OCI-LY1 (cell line): Measurements from ENCODE around the gene ATG9B.

ENCODE experiments used
- H2AFZ ChIP-seq: fragments of 200-600 bp; sonication (generic), shearing (Covaris generic); 2 replicates; pipeline ENCODE4 v1.6.0; 2014; ENCODE audit warnings: antibody characterized with exemption, mild to moderate bottlenecking, low read length
- H3F3A ChIP-seq: fragments of 200-600 bp; sonication (generic), shearing (Covaris generic); 2 replicates; pipeline ENCODE4 v1.6.0; 2014; ENCODE audit warnings: mild to moderate bottlenecking, antibody characterized with exemption, low read length, moderate library complexity; ENCODE audit not compliant: insufficient read depth
- H3K27ac ChIP-seq: fragments of 200-600 bp; sonication (generic); 2 replicates; pipeline ENCODE4 v1.5.1; 2014; ENCODE audit warnings: low read length, mixed run types, mild to moderate bottlenecking, low read depth; ENCODE audit not compliant: poor library complexity, severe bottlenecking
- H3K27me3 ChIP-seq: fragments of 200-600 bp; sonication (generic); 2 replicates; pipeline ENCODE4 v1.6.0; 2014; ENCODE audit warnings: antibody characterized with exemption, mild to moderate bottlenecking, low read length, moderate library complexity; ENCODE audit not compliant: insufficient read depth
- H3K36me3 ChIP-seq: fragments of 200-600 bp; sonication (generic); 2 replicates; pipeline ENCODE4 v1.6.1; 2014; ENCODE audit warnings: mild to moderate bottlenecking, antibody characterized with exemption, low read length, moderate library complexity, mixed read lengths; ENCODE audit not compliant: insufficient read depth
- H3K4me1 ChIP-seq: fragments of 200-600 bp; sonication (generic); 2 replicates; pipeline ENCODE4 v1.5.1; 2014; ENCODE audit warnings: mild to moderate bottlenecking, low read length, moderate library complexity; ENCODE audit not compliant: insufficient read depth, severe bottlenecking
- H3K4me2 ChIP-seq: fragments of 200-600 bp; sonication (generic), shearing (Covaris generic); 2 replicates; pipeline ENCODE4 v1.6.1; 2014; ENCODE audit warnings: low read length
- H3K4me3 ChIP-seq: fragments of 200-600 bp; sonication (generic); 2 replicates; pipeline ENCODE4 v1.5.1; 2014; ENCODE audit warnings: low read length, low read depth, mild to moderate bottlenecking, mixed read lengths; ENCODE audit not compliant: poor library complexity, severe bottlenecking
- H3K79me2 ChIP-seq: fragments of 200-600 bp; shearing (Covaris generic); 2 replicates; pipeline ENCODE4 v1.6.1; 2016; ENCODE audit warnings: mixed run types, low read length, mixed read lengths; ENCODE audit not compliant: insufficient read depth
- H3K9ac ChIP-seq: fragments of 200-600 bp; sonication (generic), shearing (Covaris generic); 2 replicates; pipeline ENCODE4 v1.6.1; 2014; ENCODE audit warnings: mild to moderate bottlenecking, low read length, mixed read lengths
- H3K9me2 ChIP-seq: fragments of 200-600 bp; sonication (generic), shearing (Covaris generic); 2 replicates; pipeline ENCODE4 v1.6.1; 2014; ENCODE audit warnings: low read depth, mild to moderate bottlenecking, low read length, mixed read lengths
- H3K9me3 ChIP-seq: fragments of 200-600 bp; shearing (Covaris generic); 2 replicates; pipeline ENCODE4 v1.6.1; 2014; ENCODE audit warnings: low read length, mixed read lengths
- H4K20me1 ChIP-seq: fragments of 200-600 bp; sonication (generic), shearing (Covaris generic); 2 replicates; pipeline ENCODE4 v1.6.0; 2016; ENCODE audit warnings: mild to moderate bottlenecking, low read length; ENCODE audit not compliant: insufficient read depth
- CTCF ChIP-seq: fragments of 200-600 bp; sonication (generic), shearing (Covaris generic); IDR thresholded peaks from 2 replicates; pipeline ENCODE4 v1.5.1; 2017; ENCODE audit warnings: mild to moderate bottlenecking, antibody characterized with exemption, low read length, moderate library complexity, mixed read lengths
- EZH2 ChIP-seq: fragments of 200-600 bp; sonication (generic), shearing (Covaris generic); IDR thresholded peaks from 2 replicates; pipeline ENCODE4 v1.8.0; 2017; ENCODE audit warnings: borderline replicate concordance, mixed run types, mild to moderate bottlenecking, antibody characterized with exemption, low read length, moderate library complexity, mixed read lengths

The ATG9B gene

GRCh38 chr7:151035026-151035717 is 10.9 kb upstream of the ATG9B start:
- peaks cover 39% of the 10 kb centered on the region; the same call in 1 of the 2 replicates for H3K36me3 ChIP-seq
- H3F3A ChIP-seq: no peaks in the 10 kb centered on the region
- no peaks in the 10 kb centered on the region for H3K4me1 ChIP-seq
- no peaks in the 10 kb centered on the region for H3K79me2 ChIP-seq
- no peak overlapping the region for H3K27ac ChIP-seq
- H3K9me3 ChIP-seq: no peaks in the 10 kb centered on the region
- H3K9ac ChIP-seq: no peak overlapping the region
- H2AFZ ChIP-seq: no peak overlapping the region
- H3K27me3 ChIP-seq: no peaks in the 10 kb centered on the region
- H4K20me1 ChIP-seq: no peaks in the 10 kb centered on the region
- H3K4me2 ChIP-seq: no peak overlapping the region
- no peak overlapping the region for H3K4me3 ChIP-seq
- TF ChIP-seq EZH2 (no peak), CTCF (no peak)
- H3K9me2 ChIP-seq: no peaks in the 10 kb centered on the region

GRCh38 chr7:151034312-151035025 is 10.2 kb upstream of the ATG9B start:
- no peak overlapping the region for H2AFZ ChIP-seq
- no peaks in the 10 kb centered on the region for H3F3A ChIP-seq
- H3K9me2 ChIP-seq: no peaks in the 10 kb centered on the region
- H3K27ac ChIP-seq: no peak overlapping the region
- H4K20me1 ChIP-seq: no peaks in the 10 kb centered on the region
- H3K4me3 ChIP-seq: no peak overlapping the region
- no peaks in the 10 kb centered on the region for H3K27me3 ChIP-seq
- no peaks in the 10 kb centered on the region for H3K79me2 ChIP-seq
- H3K36me3 ChIP-seq: peaks cover 39% of the 10 kb centered on the region; the same call in 1 of the 2 replicates
- no peak overlapping the region for H3K9ac ChIP-seq
- H3K4me2 ChIP-seq: no peak overlapping the region
- no peak for TF ChIP-seq CTCF
- TF ChIP-seq EZH2: no peak
- H3K9me3 ChIP-seq: no peaks in the 10 kb centered on the region
- H3K4me1 ChIP-seq: peaks cover 7% of the 10 kb centered on the region

- Histone ChIP-seq H3K27ac (no peak overlapping the region), H4K20me1 (no peaks in the 10 kb centered on the region), H3K9ac (no peak overlapping the region), H3K9me3 (no peaks in the 10 kb centered on the region), H3K79me2 (no peaks in the 10 kb centered on the region), H3K4me1 (peaks cover 13% of the 10 kb centered on the region), H3K9me2 (no peaks in the 10 kb centered on the region), H3F3A (no peaks in the 10 kb centered on the region), H3K36me3 (peaks cover 39% of the 10 kb centered on the region; the same call in 1 of the 2 replicates), H3K27me3 (no peaks in the 10 kb centered on the region), H3K4me3 (no peak overlapping the region), H3K4me2 (no peak overlapping the region), H2AFZ (no peak overlapping the region)
- TF ChIP-seq EZH2 (no peak), CTCF (no peak)
These were observed 9.6 kb upstream of the ATG9B start for GRCh38 chr7:151033864-151034249.
